HCT116 (cell line): ENCODE measurements around the gene RARG. TPM values are rescaled to one million over a fixed set of nuclear protein-coding genes. Genes with fewer than 3 reads are reported as not detected.

Source experiments
- ATAC-seq: fragments of 200-7000 bp; cut with Tn5 transposase; 2 replicates; pipeline ENCODE4 v1.9.1; 2020; ENCODE audit warnings: mild to moderate bottlenecking, moderate library complexity
- BruUV-seq: library from RNA; stranded (reverse); fragments of 400-500 nt; replicated peaks from 2 replicates; lab custom pipeline; 2021; lab: Mats Ljungman, UMichigan
- CTCF ChIA-PET: fragments of 300-600 bp; sonication (Branson Sonifier 250); formaldehyde crosslinking; loops from one replicate; lab custom pipeline; 2021; ENCODE audit warnings: antibody characterized with exemption; lab: Charles Lee
- POLR2A ChIA-PET: fragments of 300-600, 350-600 bp; sonication (Branson Sonifier 250); formaldehyde crosslinking; loops from one replicate; lab custom pipeline; 2021; ENCODE audit warnings: antibody characterized with exemption; lab: Charles Lee
- RAD21 ChIA-PET, 2 experiments: fragments of 300-600 bp; sonication (Branson Sonifier 250); formaldehyde crosslinking; loops; one replicate each; lab custom pipeline; 2023; ENCODE audit warnings: low total read pairs in 2 of 2; ENCODE audit not compliant: uncharacterized antibody in 2 of 2, unreplicated experiment in 2 of 2, low non-redundant PET in 1 of 2; lab: Charles Lee
- DNase-seq: peaks from one replicate; pipeline ENCODE4 v3.0.0-alpha.2; 2010; ENCODE audit warnings: low read depth, low spot score
- H2AFZ ChIP-seq: fragments of 200-600 bp; shearing (Covaris generic), sonication (generic); 2 replicates; pipeline ENCODE4 v1.6.1; 2017; ENCODE audit warnings: low read depth, mixed run types, mixed read lengths, antibody characterized with exemption, low read length; ENCODE audit not compliant: poor library complexity, severe bottlenecking
- H3K27ac ChIP-seq: 2 replicates; pipeline ENCODE4 v1.5.1; 2012; ENCODE audit warnings: low read depth, low read length
- H3K27me3 ChIP-seq: fragments of 200-600 bp; sonication (generic); 2 replicates; pipeline ENCODE4 v1.6.1; 2016; ENCODE audit warnings: mixed run types, low read length, mixed read lengths; ENCODE audit not compliant: insufficient read depth
- H3K36me3 ChIP-seq, 2 experiments: fragments of 200-500 bp in 1 of 2; fragments of 200-600 bp in 1 of 2; sonication (Bioruptor generic) in 1 of 2; sonication (generic) in 1 of 2; 2 replicates each; pipeline versions ENCODE4 v1.5.1 to v1.6.1; 2014 to 2016; ENCODE audit warnings: low read length in 2 of 2, inconsistent platforms in 1 of 2, mixed read lengths in 1 of 2, mixed run types in 1 of 2; ENCODE audit not compliant: insufficient read depth in 2 of 2, control insufficient read depth in 1 of 2
- H3K4me1 ChIP-seq, 2 experiments: fragments of 200-600 bp in 1 of 2; sonication (generic) in 1 of 2; 2 replicates each; pipeline versions ENCODE4 v1.5.1 to v1.6.1; 2012 to 2017; ENCODE audit warnings: low read length in 2 of 2, inconsistent platforms in 1 of 2, mild to moderate bottlenecking in 1 of 2, mixed read lengths in 1 of 2, mixed run types in 1 of 2, moderate library complexity in 1 of 2; ENCODE audit not compliant: insufficient read depth in 2 of 2, control insufficient read depth in 1 of 2
- H3K4me2 ChIP-seq: fragments of 200-600 bp; sonication (generic); 2 replicates; pipeline ENCODE4 v1.6.1; 2017; ENCODE audit warnings: mixed run types, low read length, mixed read lengths
- H3K4me3 ChIP-seq, 2 experiments: fragments of 200-600 bp in 1 of 2; sonication (generic) in 1 of 2; replicated peaks in 1 of 2; 2 replicates each; pipeline ENCODE4 v1.5.1; 2011 to 2016; ENCODE audit warnings: low read length in 2 of 2, control low read depth in 1 of 2, low read depth in 1 of 2, mild to moderate bottlenecking in 1 of 2, mixed read lengths in 1 of 2, mixed run types in 1 of 2
- H3K79me2 ChIP-seq: fragments of 200-600 bp; sonication (generic); 2 replicates; pipeline ENCODE4 v1.6.1; 2017; ENCODE audit warnings: mild to moderate bottlenecking, mixed run types, low read length, moderate library complexity, mixed read lengths; ENCODE audit not compliant: insufficient read depth
- H3K9ac ChIP-seq: fragments of 200-600 bp; sonication (generic); 2 replicates; pipeline ENCODE4 v1.6.1; 2016; ENCODE audit warnings: low read length, mixed read lengths
- H3K9me2 ChIP-seq: fragments of 200-600 bp; sonication (generic), shearing (Covaris generic); 2 replicates; pipeline ENCODE4 v1.6.1; 2017; ENCODE audit warnings: mixed run types, mild to moderate bottlenecking, moderate library complexity; ENCODE audit not compliant: insufficient read depth
- H3K9me3 ChIP-seq, 2 experiments: fragments of 200-500 bp in 1 of 2; fragments of 200-600 bp in 1 of 2; sonication (Bioruptor generic) in 1 of 2; sonication (generic) in 1 of 2; 2 replicates each; pipeline ENCODE4 v1.6.1; 2014 to 2017; ENCODE audit warnings: low read length in 2 of 2, mixed read lengths in 2 of 2, inconsistent platforms in 1 of 2, low read depth in 1 of 2, mild to moderate bottlenecking in 1 of 2, mixed run types in 1 of 2, moderate library complexity in 1 of 2; ENCODE audit not compliant: control insufficient read depth in 1 of 2, insufficient read depth in 1 of 2
- H4K20me1 ChIP-seq: fragments of 200-600 bp; sonication (generic), shearing (Covaris generic); 2 replicates; pipeline ENCODE4 v1.6.1; 2017; ENCODE audit warnings: mixed run types, mild to moderate bottlenecking, moderate library complexity; ENCODE audit not compliant: insufficient read depth
- CEBPB ChIP-seq: IDR thresholded peaks from 2 replicates; pipeline ENCODE4 v1.6.1; 2012; ENCODE audit warnings: low read depth
- CTCF ChIP-seq, 3 experiments: fragments of 200-600 bp in 1 of 3; sonication (generic) in 1 of 3; IDR thresholded peaks in 2 of 3; conservative IDR thresholded peaks in 1 of 3; 2 replicates each; pipeline ENCODE4 v1.5.1; 2012 to 2017; ENCODE audit warnings: low read depth in 2 of 3, low read length in 2 of 3, antibody characterized with exemption in 1 of 3, borderline replicate concordance in 1 of 3, control low read depth in 1 of 3, mild to moderate bottlenecking in 1 of 3, mixed read lengths in 1 of 3, mixed run types in 1 of 3, moderate library complexity in 1 of 3; ENCODE audit not compliant: insufficient read depth in 1 of 3
- EGR1 ChIP-seq: IDR thresholded peaks from 2 replicates; pipeline ENCODE4 v1.6.1; 2012; ENCODE audit warnings: low read depth
- ELF1 ChIP-seq: IDR thresholded peaks from 2 replicates; pipeline ENCODE4 v1.6.1; 2012; ENCODE audit warnings: low read depth, borderline replicate concordance
- EZH2phosphoT487 ChIP-seq: fragments of 200-600 bp; IDR thresholded peaks from 2 replicates; pipeline ENCODE4 v1.6.1; 2018; ENCODE audit warnings: antibody characterized with exemption, borderline replicate concordance
- JUND ChIP-seq: IDR thresholded peaks from 2 replicates; pipeline ENCODE4 v1.6.1; 2012
- POLR2AphosphoS5 ChIP-seq: IDR thresholded peaks from 2 replicates; pipeline ENCODE4 v1.6.1; 2011; ENCODE audit warnings: mild to moderate bottlenecking, low read depth, low read length, moderate library complexity
- RAD21 ChIP-seq: IDR thresholded peaks from 2 replicates; pipeline ENCODE4 v1.6.1; 2012; ENCODE audit warnings: low read depth, mild to moderate bottlenecking
- REST ChIP-seq: IDR thresholded peaks from 2 replicates; pipeline ENCODE4 v1.6.1; 2012; ENCODE audit warnings: low read depth
- SIN3A ChIP-seq: IDR thresholded peaks from 2 replicates; pipeline ENCODE4 v1.6.1; 2012; ENCODE audit warnings: low read depth
- SP1 ChIP-seq: IDR thresholded peaks from 2 replicates; pipeline ENCODE4 v1.6.1; 2012; ENCODE audit warnings: low read depth
- ZBTB33 ChIP-seq: IDR thresholded peaks from 2 replicates; pipeline ENCODE4 v1.6.1; 2011; ENCODE audit warnings: mild to moderate bottlenecking, low read length, moderate library complexity; ENCODE audit not compliant: insufficient replicate concordance; ENCODE audit errors: extremely low read depth
- intact Hi-C: fragments of 100-400 bp; cut with micrococcal nuclease; formaldehyde crosslinking; loops from 2 replicates; pipeline ENCODE4 v1.10.0; 2022
- total RNA-seq: library from RNA; stranded (reverse); gene quantifications from one replicate; pipeline ENCODE4 v1.2.1, GENCODE V29; 2021; ENCODE audit not compliant: unreplicated experiment

The RARG gene
- total RNA-seq, 1 experiment from 2014 or later = 68.9 TPM

DNA sequence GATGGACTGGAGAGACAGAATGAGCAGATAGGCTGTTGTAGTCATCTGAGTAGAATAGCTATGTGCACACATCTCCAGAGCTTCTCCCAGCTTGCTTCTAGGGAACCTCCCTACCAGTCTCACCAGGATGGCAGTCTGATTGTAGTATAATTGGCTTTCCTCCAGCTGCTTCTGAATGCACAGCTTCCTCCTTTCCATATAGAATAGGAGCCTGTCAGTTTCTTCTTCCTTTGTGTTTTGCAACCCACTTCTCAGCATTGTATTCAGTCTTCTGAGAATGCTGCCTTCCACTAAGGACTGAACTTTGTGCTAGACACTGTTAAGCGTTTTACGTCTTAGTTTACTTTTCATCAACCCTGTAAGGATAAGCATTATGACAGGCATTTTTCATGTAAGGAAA is 49.1 kb downstream of the RARG start:
- TF ChIP-seq EZH2phosphoT487 (no peak), ZBTB33 (no peak), CTCF (IDR thresholded peaks at IDR 0.05 in 2 of 3, conservative IDR thresholded peaks at IDR 0.05 in 1 of 3; ENCODE audit: borderline replicate concordance in 1 of 3, insufficient read depth in 1 of 3, low read depth in 2 of 3, low read length in 2 of 3) (no peak), ELF1 (no peak), RAD21 (no peak), EGR1 (no peak), REST (no peak), CEBPB (no peak), SP1 (no peak), JUND (no peak), SIN3A (no peak), POLR2AphosphoS5 (no peak)
- TF ChIP-seq, all 23 proteins: peak for 0
- BruUV-seq = no TSS peak

More for the DNA sequence above, 49.1 kb downstream of the RARG start:
- RAD21 ChIA-PET = no interaction called here
- intact Hi-C loops = no loop called here
- no peaks in the 10 kb centered on the region for H3K27me3 ChIP-seq
- DNase-seq (no peak), ATAC-seq (no peak)
- no peak overlapping the region for H3K4me3 ChIP-seq
- H3K36me3 ChIP-seq = peaks cover 45 to 52% of the 10 kb centered on the region in 2 experiments; a peak in 3 of 4 replicates
- H3K4me2 ChIP-seq = no peak overlapping the region
- no peaks in the 10 kb centered on the region for H4K20me1 ChIP-seq
- no peaks in the 10 kb centered on the region for H3K9me3 ChIP-seq
- CTCF ChIA-PET = no interaction called here
- peaks cover 15 to 27% of the 10 kb centered on the region in 2 experiments for H3K4me1 ChIP-seq
- no peak overlapping the region for H3K27ac ChIP-seq
- no peaks in the 10 kb centered on the region for H3K9me2 ChIP-seq
- peaks cover 34% of the 10 kb centered on the region for H3K79me2 ChIP-seq
- H3K9ac ChIP-seq = no peak overlapping the region
- POLR2A ChIA-PET = no interaction called here
- no peak overlapping the region for H2AFZ ChIP-seq
